Eye (tissue), 1 donor: ENCODE data around the gene LTC4S.
A peak's percentile ranks its signal among the peaks of the same experiment; 100 is the strongest.

Experiments
- DNase-seq: peaks from one replicate; pipeline ENCODE4 v3.0.0-alpha.2; 2015

Gene LTC4S

GRCh38 chr5:179814090-179814489 is 20.3 kb downstream of the LTC4S start:
- no peak for DNase-seq

GRCh38 chr5:179815491-179816249 is 21.9 kb downstream of the LTC4S start:
- DNase-seq = no peak

- no peak for DNase-seq
Observed at GRCh38 chr5:179816401-179816795, 22.6 kb downstream of the LTC4S start.

- DNase-seq = peak; percentile 46
Observed at GRCh38 chr5:179816796-179817469, 23.1 kb downstream of the LTC4S start.

- DNase-seq = no peak
Observed at GRCh38 chr5:179817470-179817840, 23.7 kb downstream of the LTC4S start.

- DNase-seq = peak; percentile 33
Observed at GRCh38 chr5:179817890-179818745, 24.3 kb downstream of the LTC4S start.

- peak; percentile 89 for DNase-seq
Observed at GRCh38 chr5:179818746-179819295, 25.0 kb downstream of the LTC4S start.

GRCh38 chr5:179819296-179820126 is 25.7 kb downstream of the LTC4S start:
- DNase-seq = peak; percentile 73

- no peak for DNase-seq
Observed at GRCh38 chr5:179820127-179820482, 26.3 kb downstream of the LTC4S start.

- peak; percentile 95 for DNase-seq
Observed at GRCh38 chr5:179820483-179821297, 26.9 kb downstream of the LTC4S start, which contains the start of gene SQSTM1. SQSTM1 (plus strand) TSS chr5:179820905; CDS start chr5:179820937, 32 bp downstream.

- DNase-seq = peak; percentile 92
Observed at GRCh38 chr5:179821298-179822058, 27.7 kb downstream of the LTC4S start.

GRCh38 chr5:179822059-179822432 is 28.3 kb downstream of the LTC4S start:
- no peak for DNase-seq

- DNase-seq = no peak
Observed at GRCh38 chr5:179822444-179822990, 28.7 kb downstream of the LTC4S start.

GRCh38 chr5:179823937-179824744 is 30.4 kb downstream of the LTC4S start:
- no peak for DNase-seq

- DNase-seq = no peak
Observed at GRCh38 chr5:179824745-179825112, 30.9 kb downstream of the LTC4S start.

- DNase-seq = no peak
Observed at GRCh38 chr5:179825655-179826182, 31.9 kb downstream of the LTC4S start.

GRCh38 chr5:179827680-179828079 is 33.9 kb downstream of the LTC4S start:
- DNase-seq = no peak

- no peak for DNase-seq
Observed at GRCh38 chr5:179828756-179829421, 35.1 kb downstream of the LTC4S start.
